ENCODE data around the gene SPNS2.

DNA sequence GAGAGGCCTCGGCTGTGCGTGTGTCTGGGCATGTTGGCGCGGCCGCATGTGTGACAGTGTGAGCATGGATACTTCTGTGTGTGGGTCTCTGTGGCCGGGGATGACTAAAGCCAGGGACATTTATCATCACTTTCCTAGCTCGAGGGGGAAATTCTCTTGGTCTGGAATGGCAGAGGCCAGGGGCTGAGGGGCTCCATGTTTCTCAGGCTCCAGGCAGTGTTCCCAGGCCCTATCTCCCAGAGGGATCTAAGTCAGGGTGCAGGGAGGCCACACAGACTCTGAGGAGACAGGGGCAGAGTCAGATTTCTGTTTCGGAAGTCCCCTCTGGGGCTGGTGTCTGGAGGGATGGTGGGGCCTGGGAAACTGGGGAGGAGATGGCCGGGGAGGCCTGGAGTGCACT, 23.7 kb upstream of the SPNS2 start:
- no peak for TF ChIP-seq POLR2A (IDR thresholded peaks at IDR 0.05)
- TF ChIP-seq, protein P1, sequence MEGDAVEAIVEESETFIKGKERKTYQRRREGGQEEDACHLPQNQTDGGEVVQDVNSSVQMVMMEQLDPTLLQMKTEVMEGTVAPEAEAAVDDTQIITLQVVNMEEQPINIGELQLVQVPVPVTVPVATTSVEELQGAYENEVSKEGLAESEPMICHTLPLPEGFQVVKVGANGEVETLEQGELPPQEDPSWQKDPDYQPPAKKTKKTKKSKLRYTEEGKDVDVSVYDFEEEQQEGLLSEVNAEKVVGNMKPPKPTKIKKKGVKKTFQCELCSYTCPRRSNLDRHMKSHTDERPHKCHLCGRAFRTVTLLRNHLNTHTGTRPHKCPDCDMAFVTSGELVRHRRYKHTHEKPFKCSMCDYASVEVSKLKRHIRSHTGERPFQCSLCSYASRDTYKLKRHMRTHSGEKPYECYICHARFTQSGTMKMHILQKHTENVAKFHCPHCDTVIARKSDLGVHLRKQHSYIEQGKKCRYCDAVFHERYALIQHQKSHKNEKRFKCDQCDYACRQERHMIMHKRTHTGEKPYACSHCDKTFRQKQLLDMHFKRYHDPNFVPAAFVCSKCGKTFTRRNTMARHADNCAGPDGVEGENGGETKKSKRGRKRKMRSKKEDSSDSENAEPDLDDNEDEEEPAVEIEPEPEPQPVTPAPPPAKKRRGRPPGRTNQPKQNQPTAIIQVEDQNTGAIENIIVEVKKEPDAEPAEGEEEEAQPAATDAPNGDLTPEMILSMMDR (IDR thresholded peaks at IDR 0.05), result no peak
- TF ChIP-seq EP300 (IDR thresholded peaks at IDR 0.05), result no peak

All from tibial nerve (tissue), 4 donors.